Mesothelial cell of epicardium (in vitro differentiated cells): ENCODE measurements around the gene EXOC4. TPM values are rescaled to one million over a fixed set of nuclear protein-coding genes. Genes with fewer than 3 reads are reported as not detected.

Experiments
- DNase-seq, 2 experiments: peaks; one replicate each; pipeline ENCODE4 v3.0.0; 2021; ENCODE audit warnings: low spot score in 2 of 2; ENCODE audit not compliant: unreplicated experiment in 2 of 2
- H3K27ac Mint-ChIP-seq: 2 replicates; pipeline ENCODE4 v1.8.0; 2021; ENCODE audit warnings: mixed read lengths
- H3K27me3 Mint-ChIP-seq: 2 replicates; pipeline ENCODE4 v1.8.0; 2021; ENCODE audit warnings: low read depth, mixed read lengths
- H3K36me3 Mint-ChIP-seq: 2 replicates; pipeline ENCODE4 v1.8.0; 2021; ENCODE audit warnings: mixed read lengths
- H3K4me1 Mint-ChIP-seq: 2 replicates; pipeline ENCODE4 v1.8.0; 2021; ENCODE audit warnings: mixed read lengths
- H3K4me3 Mint-ChIP-seq: 2 replicates; pipeline ENCODE4 v1.8.0; 2021; ENCODE audit warnings: mild to moderate bottlenecking, moderate library complexity, mixed read lengths
- H3K9me3 Mint-ChIP-seq: 2 replicates; pipeline ENCODE4 v1.8.0; 2021; ENCODE audit warnings: mixed read lengths
- CTCF ChIP-seq: fragments of 200-600 bp; sonication (generic); IDR thresholded peaks from one replicate; pipeline ENCODE4 v1.5.0; 2021; ENCODE audit warnings: antibody characterized with exemption; ENCODE audit not compliant: unreplicated experiment
- total RNA-seq: library from RNA; stranded (reverse); gene quantifications from 3 replicates; pipeline ENCODE4 v1.2.1, GENCODE V29; 2021

The EXOC4 gene
- total RNA-seq, 1 donor from 2014 or later = 105 TPM

- Mint-ChIP-seq H3K27ac (no peak overlapping the region), H3K27me3 (no peaks in the 10 kb centered on the region), H3K4me3 (no peak overlapping the region), H3K4me1 (no peaks in the 10 kb centered on the region), H3K36me3 (peaks cover 20% of the 10 kb centered on the region), H3K9me3 (peaks cover 19% of the 10 kb centered on the region)
- no peak for DNase-seq
- TF ChIP-seq CTCF = no peak
Observed at GRCh38 chr7:133828906-133829305, 576.0 kb downstream of the EXOC4 start.

GRCh38 chr7:133829336-133829897, 576.5 kb downstream of the EXOC4 start:
- DNase-seq = no peak
- Mint-ChIP-seq H3K4me3 (no peak overlapping the region), H3K4me1 (no peaks in the 10 kb centered on the region), H3K27me3 (no peaks in the 10 kb centered on the region), H3K9me3 (peaks cover 24% of the 10 kb centered on the region), H3K36me3 (peaks cover 23% of the 10 kb centered on the region), H3K27ac (no peak overlapping the region)
- no peak for TF ChIP-seq CTCF

GRCh38 chr7:133830081-133830480, 577.2 kb downstream of the EXOC4 start:
- Mint-ChIP-seq H3K4me3 (no peak overlapping the region), H3K9me3 (peaks cover 25% of the 10 kb centered on the region), H3K4me1 (no peaks in the 10 kb centered on the region), H3K36me3 (peaks cover 26% of the 10 kb centered on the region), H3K27me3 (no peaks in the 10 kb centered on the region), H3K27ac (no peak overlapping the region)
- no peak for TF ChIP-seq CTCF
- no peak for DNase-seq

- no peak overlapping the region for H3K27ac Mint-ChIP-seq
- no peak overlapping the region for H3K4me3 Mint-ChIP-seq
- peaks cover 21% of the 10 kb centered on the region for H3K9me3 Mint-ChIP-seq
- no peak for TF ChIP-seq CTCF
- peaks cover 20% of the 10 kb centered on the region for H3K36me3 Mint-ChIP-seq
- H3K4me1 Mint-ChIP-seq = peaks cover 28% of the 10 kb centered on the region
- DNase-seq = no peak
- H3K27me3 Mint-ChIP-seq = no peaks in the 10 kb centered on the region
Observed at GRCh38 chr7:133836666-133837065, 583.8 kb downstream of the EXOC4 start.

- Mint-ChIP-seq H3K9me3 (peaks cover 16% of the 10 kb centered on the region), H3K27ac (no peak overlapping the region)
- no peak for TF ChIP-seq CTCF
Observed at GRCh38 chr7:133837224-133837623, 584.3 kb downstream of the EXOC4 start.

DNA sequence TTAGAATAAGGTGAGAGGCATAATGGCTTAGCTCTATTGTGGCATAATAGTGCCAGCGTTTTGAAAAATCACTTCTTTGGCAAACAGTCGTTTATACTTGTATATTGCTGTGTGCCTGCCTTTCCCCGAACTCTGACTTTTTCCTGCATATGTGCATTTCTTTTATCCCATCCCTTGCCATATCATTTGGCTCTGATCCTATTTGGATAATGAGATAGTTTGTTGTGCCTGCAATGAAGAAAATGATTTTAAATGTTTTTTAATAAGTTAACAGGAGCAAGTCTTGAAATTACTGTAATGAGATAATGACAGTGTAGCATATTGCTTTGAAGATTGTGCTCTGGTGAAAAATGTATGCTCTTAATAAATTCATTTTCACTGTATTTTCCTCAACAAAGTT, 586.2 kb downstream of the EXOC4 start:
- peaks cover 9% of the 10 kb centered on the region for H3K36me3 Mint-ChIP-seq
- no peaks in the 10 kb centered on the region for H3K27me3 Mint-ChIP-seq
- no peak overlapping the region for H3K27ac Mint-ChIP-seq
- peaks cover 28% of the 10 kb centered on the region for H3K4me1 Mint-ChIP-seq
- H3K9me3 Mint-ChIP-seq = peaks cover 18% of the 10 kb centered on the region
- no peak for DNase-seq
- H3K4me3 Mint-ChIP-seq = no peak overlapping the region
- TF ChIP-seq CTCF = no peak

More at GRCh38 chr7:133837224-133837623, 584.3 kb downstream of the EXOC4 start:
- no peak for DNase-seq
- Mint-ChIP-seq H3K4me3 (no peak overlapping the region), H3K27me3 (no peaks in the 10 kb centered on the region), H3K36me3 (peaks cover 15% of the 10 kb centered on the region), H3K4me1 (peaks cover 28% of the 10 kb centered on the region)
